ENCODE data around the gene PBX1. TPM values are rescaled to one million over a fixed set of nuclear protein-coding genes. Genes with fewer than 3 reads are reported as not detected.

PBX1 gene
- total RNA-seq, 2 donors from 2014 or later: 33.3 to 37.4 TPM

DNA sequence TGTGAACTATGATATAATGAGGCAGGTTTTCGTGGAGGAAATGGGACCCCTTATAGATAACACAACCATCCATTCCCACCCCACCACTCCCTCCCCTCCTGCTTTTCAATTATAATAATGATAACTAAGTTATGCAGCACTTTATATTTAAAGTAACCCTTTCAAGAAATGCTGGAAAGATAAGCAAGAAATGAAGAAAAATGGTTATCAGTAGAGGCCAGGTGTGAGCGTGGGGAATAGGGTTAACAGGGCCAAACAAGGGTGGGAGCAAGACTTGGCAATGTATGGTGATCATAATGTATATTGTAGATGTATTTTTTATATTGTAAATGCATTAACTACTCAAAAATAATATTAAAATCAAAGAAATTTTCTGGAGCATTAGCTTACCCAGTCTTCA is 133.4 kb downstream of the PBX1 start:
- peaks cover 0 to 7% of the 10 kb centered on the region in 2 donors for H3K4me1 ChIP-seq
- no peak overlapping the region for H3K4me3 ChIP-seq
- no peaks in the 10 kb centered on the region for H3K9me3 ChIP-seq
- no peak for DNase-seq (ENCODE audit: low spot score)
- no peak overlapping the region for H3K27ac ChIP-seq
- TF ChIP-seq, protein P1, sequence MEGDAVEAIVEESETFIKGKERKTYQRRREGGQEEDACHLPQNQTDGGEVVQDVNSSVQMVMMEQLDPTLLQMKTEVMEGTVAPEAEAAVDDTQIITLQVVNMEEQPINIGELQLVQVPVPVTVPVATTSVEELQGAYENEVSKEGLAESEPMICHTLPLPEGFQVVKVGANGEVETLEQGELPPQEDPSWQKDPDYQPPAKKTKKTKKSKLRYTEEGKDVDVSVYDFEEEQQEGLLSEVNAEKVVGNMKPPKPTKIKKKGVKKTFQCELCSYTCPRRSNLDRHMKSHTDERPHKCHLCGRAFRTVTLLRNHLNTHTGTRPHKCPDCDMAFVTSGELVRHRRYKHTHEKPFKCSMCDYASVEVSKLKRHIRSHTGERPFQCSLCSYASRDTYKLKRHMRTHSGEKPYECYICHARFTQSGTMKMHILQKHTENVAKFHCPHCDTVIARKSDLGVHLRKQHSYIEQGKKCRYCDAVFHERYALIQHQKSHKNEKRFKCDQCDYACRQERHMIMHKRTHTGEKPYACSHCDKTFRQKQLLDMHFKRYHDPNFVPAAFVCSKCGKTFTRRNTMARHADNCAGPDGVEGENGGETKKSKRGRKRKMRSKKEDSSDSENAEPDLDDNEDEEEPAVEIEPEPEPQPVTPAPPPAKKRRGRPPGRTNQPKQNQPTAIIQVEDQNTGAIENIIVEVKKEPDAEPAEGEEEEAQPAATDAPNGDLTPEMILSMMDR (IDR thresholded peaks at IDR 0.05): no peak
- H3K27me3 ChIP-seq: no peaks in the 10 kb centered on the region
- no peaks in the 10 kb centered on the region for H3K36me3 ChIP-seq

DNA sequence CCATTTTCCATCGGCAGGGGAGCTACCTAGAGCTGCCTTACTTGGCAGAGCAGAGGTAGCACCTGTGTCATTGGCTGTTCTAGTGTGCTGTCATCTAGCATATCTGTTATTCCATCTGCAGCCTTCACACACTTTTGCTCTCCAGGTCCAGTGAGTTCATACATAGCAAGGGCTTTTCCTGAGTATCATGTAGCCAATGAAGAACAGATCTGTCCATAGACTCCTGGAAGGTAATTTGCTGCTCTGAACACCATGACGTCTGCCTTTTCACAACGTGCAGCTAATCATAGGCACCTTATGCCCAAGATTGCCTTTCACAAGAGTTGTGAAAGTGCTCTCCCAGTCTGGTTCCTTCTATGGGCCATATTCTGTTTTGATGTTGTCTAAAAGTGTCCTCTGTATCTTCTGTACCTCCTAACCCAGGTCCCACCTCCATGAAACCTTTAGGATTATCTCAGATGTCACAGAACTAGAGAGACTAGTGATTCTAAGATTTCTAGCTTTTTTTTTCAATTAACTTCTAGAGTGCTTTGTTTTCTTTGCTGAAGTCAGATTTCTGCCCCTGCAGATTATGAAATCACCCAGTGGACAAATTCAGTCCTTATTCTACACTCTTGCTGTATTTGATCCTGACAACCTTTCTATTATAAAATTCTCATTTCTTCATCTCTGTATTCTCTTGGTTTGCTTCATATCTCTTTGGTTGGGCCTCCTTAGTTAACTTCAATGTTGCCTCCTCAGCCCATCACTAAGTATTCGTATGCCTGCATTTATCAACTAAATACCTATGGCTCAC is 134.8 kb downstream of the PBX1 start:
- Histone ChIP-seq H3K4me3 (no peak overlapping the region), H3K4me1 (peaks cover 0 to 7% of the 10 kb centered on the region in 2 donors)

GRCh38 chr1:164694505-164694904 is 135.5 kb downstream of the PBX1 start:
- Histone ChIP-seq H3K9me3 (no peaks in the 10 kb centered on the region), H3K27me3 (no peaks in the 10 kb centered on the region), H3K4me3 (no peak overlapping the region), H3K27ac (no peak overlapping the region), H3K4me1 (peaks cover 0 to 7% of the 10 kb centered on the region in 2 donors), H3K36me3 (no peaks in the 10 kb centered on the region)
- TF ChIP-seq, protein P1 (IDR thresholded peaks at IDR 0.05): no peak
- DNase-seq (ENCODE audit: low spot score): no peak

More for the DNA sequence above, 134.8 kb downstream of the PBX1 start:
- Histone ChIP-seq H3K27ac (no peak overlapping the region), H3K9me3 (no peaks in the 10 kb centered on the region), H3K36me3 (no peaks in the 10 kb centered on the region), H3K27me3 (no peaks in the 10 kb centered on the region)
- TF ChIP-seq, protein P1 (IDR thresholded peaks at IDR 0.05): no peak
- DNase-seq (ENCODE audit: low spot score): no peak

- no peaks in the 10 kb centered on the region for H3K36me3 ChIP-seq
- no peak overlapping the region for H3K27ac ChIP-seq
- DNase-seq (ENCODE audit: low spot score): no peak
- TF ChIP-seq, protein P1 (IDR thresholded peaks at IDR 0.05): no peak
- H3K9me3 ChIP-seq: no peaks in the 10 kb centered on the region
- peaks cover 0 to 17% of the 10 kb centered on the region in 2 donors for H3K4me1 ChIP-seq
- no peaks in the 10 kb centered on the region for H3K27me3 ChIP-seq
- no peak overlapping the region for H3K4me3 ChIP-seq
Observed at GRCh38 chr1:164695956-164696665, 137.1 kb downstream of the PBX1 start.

GRCh38 chr1:164699815-164700491 is 141.0 kb downstream of the PBX1 start:
- peaks cover 0 to 28% of the 10 kb centered on the region in 2 donors for H3K4me1 ChIP-seq
- DNase-seq (ENCODE audit: low spot score): no peak
- H3K27me3 ChIP-seq: no peaks in the 10 kb centered on the region
- H3K27ac ChIP-seq: peak overlapping the region; percentile 62 to 77
- no peak overlapping the region for H3K4me3 ChIP-seq
- no peaks in the 10 kb centered on the region for H3K9me3 ChIP-seq
- TF ChIP-seq, protein P1 (IDR thresholded peaks at IDR 0.05): no peak
- H3K36me3 ChIP-seq: no peaks in the 10 kb centered on the region
